GM19351 (cell line): ENCODE data around the gene TENM4.

ENCODE experiments used
- ATAC-seq: cut with Tn5 transposase; IDR thresholded peaks from one replicate; pipeline ENCODE4 v1.9.1; 2021; ENCODE audit warnings: mild to moderate bottlenecking, moderate library complexity; ENCODE audit not compliant: unreplicated experiment

The TENM4 gene

GRCh38 chr11:79440571-79441460 is at the start of gene TENM4:
TENM4 (minus strand) TSS chr11:79441030; CDS start chr11:79069944, 371,086 bp downstream.
- ATAC-seq = peak; percentile 52

DNA sequence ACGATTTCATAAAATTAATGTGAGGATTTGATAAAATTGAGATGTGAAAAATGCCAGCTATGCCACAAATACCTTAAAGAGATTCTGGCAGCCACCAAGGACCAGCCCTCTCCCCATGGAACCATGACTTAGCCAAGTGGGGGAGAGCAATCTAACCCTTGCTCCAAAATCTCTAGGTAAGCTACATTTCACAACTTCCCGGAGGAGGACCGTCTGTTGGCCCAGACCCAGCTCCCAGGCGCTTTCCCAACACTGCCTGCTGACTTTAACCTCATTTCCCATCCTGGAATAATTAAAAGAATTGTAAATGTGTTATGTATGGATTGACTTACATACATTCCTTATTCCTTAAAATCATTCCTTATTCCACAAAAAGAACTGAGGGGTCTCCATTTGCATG is 47.5 kb upstream of the TENM4 start:
- ATAC-seq = no peak

- no peak for ATAC-seq
Measured at GRCh38 chr11:79487412-79487811, 46.6 kb upstream of the TENM4 start.

- ATAC-seq = no peak
Measured at GRCh38 chr11:79486242-79486984, 45.6 kb upstream of the TENM4 start.

- no peak for ATAC-seq
Measured at GRCh38 chr11:79485694-79486093, 44.9 kb upstream of the TENM4 start.

DNA sequence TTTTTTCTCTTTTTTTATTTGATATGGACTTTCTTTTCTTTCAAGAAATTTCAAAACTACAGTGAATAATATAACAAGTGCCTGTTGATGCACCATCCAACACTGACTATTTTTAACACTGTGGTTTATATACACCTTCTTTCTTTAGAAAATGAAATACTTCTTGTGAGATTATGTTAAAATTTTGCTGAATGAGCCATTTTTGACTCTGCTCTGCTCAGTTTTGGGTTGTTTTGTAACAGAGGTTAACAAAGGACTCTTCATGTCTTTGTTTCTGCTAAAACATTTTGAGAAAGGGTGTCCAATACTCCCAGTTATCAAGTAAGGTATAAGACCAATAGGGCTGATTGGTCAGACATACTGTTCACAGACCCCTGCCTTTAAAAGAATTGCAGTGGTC is 44.0 kb upstream of the TENM4 start:
- ATAC-seq = no peak

GRCh38 chr11:79482800-79483199 is 42.0 kb upstream of the TENM4 start:
- peak; percentile 88 for ATAC-seq

- peak; percentile 32 for ATAC-seq
Measured at GRCh38 chr11:79481795-79482194, 41.0 kb upstream of the TENM4 start.

DNA sequence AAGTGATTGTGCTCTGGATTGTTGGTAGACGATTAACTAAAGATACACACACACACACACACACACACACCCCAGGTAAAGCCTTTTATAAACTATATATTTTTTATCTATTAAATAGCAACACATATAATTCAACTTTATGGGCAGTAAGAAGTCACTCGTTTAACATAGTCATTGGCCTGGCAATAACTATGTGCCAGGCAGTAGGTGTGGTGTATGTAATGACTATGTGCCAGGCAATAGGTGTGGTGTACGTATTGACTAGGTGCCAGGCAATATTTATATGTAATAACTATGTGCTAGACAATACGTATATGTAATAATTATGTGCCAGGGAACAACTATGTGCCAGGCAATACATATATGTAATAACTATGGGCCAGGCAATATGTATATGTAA is 40.0 kb upstream of the TENM4 start:
- no peak for ATAC-seq

GRCh38 chr11:79472819-79473529 is 32.1 kb upstream of the TENM4 start:
- ATAC-seq = no peak

GRCh38 chr11:79471071-79471844 is 30.4 kb upstream of the TENM4 start:
- no peak for ATAC-seq

GRCh38 chr11:79470161-79470560 is 29.3 kb upstream of the TENM4 start:
- no peak for ATAC-seq

GRCh38 chr11:79467761-79468160 is 26.9 kb upstream of the TENM4 start:
- ATAC-seq = no peak

DNA sequence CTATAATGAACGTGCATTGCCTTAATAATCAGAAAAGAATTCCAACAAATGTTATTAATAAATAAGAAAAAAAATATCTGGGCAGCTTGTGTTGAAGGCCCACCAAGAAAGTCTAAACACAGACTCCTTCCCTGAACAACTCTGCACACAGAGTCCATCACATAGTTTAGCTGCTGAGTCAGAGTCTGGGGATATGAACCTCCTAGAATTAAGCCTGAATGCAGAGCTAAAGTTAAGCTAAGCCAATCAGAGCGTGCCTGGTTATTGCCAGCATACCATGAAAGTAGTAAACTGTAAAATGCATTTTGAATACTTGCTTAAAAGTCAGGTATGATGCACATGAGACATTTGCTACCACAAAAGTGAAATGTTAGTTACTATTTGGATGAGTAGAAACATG is 25.6 kb upstream of the TENM4 start:
- ATAC-seq = no peak

DNA sequence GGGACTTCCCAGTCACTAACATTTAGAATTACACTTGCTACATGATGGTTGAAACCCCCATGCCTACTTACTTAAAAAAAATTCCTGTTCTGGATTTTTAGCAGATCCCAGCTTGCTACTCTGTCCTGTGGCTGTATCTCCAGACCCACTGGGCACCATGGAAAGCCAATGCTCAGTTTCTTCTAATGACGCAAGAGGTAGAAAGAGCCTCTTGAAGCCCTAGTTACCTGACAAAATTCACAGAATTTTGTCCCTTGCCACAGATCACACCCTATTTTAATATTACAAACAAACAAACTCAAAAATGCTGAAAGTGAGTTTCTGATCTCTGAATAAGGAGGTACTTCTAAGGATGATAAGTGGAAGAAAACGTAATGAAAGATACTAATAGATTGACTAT is 24.3 kb upstream of the TENM4 start:
- ATAC-seq = no peak

- ATAC-seq = no peak
Measured at GRCh38 chr11:79461666-79462645, 21.1 kb upstream of the TENM4 start.

DNA sequence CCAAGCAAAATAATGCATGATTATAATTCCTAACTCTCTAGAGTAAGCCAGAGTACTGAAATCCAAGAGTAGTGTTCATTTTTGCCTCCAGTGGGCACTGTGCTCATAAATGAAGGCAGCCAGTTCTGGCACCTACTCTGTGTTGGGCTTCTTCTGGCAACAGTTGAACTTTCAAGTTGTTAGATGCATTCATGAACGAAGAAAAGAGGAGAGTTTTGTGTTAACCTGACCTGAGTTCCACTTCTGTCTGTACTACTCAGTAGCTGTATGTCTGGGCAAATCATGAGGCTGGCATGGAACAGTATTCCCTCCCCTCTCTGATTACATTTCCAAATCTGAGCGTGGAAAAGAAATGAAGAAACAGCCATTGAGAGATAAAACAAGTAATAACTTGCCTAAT is 20.3 kb upstream of the TENM4 start:
- peak; percentile 90 for ATAC-seq

GRCh38 chr11:79458709-79459108 is 17.9 kb upstream of the TENM4 start:
- peak; percentile 43 for ATAC-seq

- no peak for ATAC-seq
Measured at GRCh38 chr11:79456501-79456900, 15.7 kb upstream of the TENM4 start.

- ATAC-seq = no peak
Measured at GRCh38 chr11:79453617-79454016, 12.8 kb upstream of the TENM4 start.
